Esophagus mucosa (tissue), 1 donor: Measurements from ENCODE around the gene PALD1. TPM values are rescaled to one million over a fixed set of nuclear protein-coding genes. Genes with fewer than 3 reads are reported as not detected.
A peak's percentile ranks its signal among the peaks of the same experiment; 100 is the strongest.
"Not testable (repeated sequence)": the region's sequence is repeated elsewhere in the genome, so short reads cannot be mapped to it uniquely, and the experiment has no call there.

Experiments used
- ATAC-seq: fragments of 200-7000 bp; cut with Tn5 transposase; one replicate; pipeline ENCODE4 v1.9.1; 2020
- total RNA-seq: library from RNA; stranded (reverse); gene quantifications from one replicate; pipeline ENCODE4 v1.2.4, GENCODE V29; 2023
- donor health status: DM: yes; HTN: yes; CAD: no.

PALD1 gene
- total RNA-seq, 1 donor from 2014 or later = 4.6 TPM

DNA sequence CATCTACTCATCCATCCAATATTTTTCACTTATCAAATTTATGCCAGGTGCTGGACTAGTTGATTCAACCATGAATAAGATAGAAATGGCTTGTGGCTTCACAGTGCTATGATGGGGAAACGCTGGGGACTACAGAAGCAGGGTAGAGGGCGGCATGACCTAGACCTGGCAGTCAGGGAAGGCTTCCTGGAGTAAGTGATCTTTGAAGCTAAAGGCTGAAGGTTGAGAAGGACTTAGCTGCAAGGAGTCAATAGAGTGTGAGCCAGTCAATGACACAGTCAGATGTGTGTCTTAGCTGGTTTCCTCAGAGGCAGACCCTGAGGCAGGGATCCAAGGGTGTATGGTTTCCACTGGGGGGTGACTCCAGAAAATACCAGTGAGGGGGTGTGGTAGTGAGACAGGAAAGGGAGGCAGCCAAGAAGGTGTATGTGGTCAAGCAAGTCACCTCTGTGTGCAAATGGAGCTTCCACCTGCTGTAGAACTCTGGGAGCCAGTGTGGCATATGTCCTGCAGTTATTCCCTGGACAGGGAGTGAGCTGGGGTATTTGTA, 113.7 kb downstream of the PALD1 start:
- ATAC-seq = no peak

DNA sequence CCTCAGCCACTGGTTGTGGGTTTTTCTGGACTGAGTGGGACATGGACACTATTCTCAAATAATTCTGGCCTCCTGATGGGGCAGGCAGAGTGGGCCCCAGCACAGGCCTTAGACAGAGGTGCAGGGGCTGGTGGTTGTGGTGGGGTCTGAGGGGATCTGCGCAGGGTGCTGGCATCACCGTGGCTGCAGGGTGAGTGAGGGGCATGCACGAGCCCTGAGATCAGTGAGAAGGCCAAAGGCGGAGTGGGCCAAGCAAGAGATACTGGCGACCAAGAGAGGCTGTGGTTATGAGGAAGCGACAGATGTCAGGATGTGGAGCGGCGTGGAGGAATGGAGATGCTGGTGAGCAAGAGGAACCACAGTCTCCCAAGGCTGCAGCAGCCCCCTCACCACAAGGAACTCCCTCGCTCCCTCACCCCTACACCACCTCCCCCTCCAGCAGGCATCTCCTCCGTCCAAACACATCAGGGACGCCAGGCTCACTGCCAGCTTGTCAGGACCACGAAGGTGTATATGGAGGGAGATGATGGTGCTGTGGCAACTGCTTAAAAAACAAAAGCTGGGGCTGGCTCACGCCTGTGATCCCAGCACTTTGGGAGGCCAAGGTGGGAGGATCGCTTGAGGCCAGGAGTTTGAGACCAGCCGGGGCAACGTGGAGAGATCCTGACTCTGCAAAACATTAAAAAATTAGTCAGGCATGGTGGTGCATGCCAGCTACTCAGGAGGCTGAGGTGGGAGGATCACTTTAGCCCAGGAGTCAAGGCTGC, 114.4 kb downstream of the PALD1 start:
- ATAC-seq = no peak

DNA sequence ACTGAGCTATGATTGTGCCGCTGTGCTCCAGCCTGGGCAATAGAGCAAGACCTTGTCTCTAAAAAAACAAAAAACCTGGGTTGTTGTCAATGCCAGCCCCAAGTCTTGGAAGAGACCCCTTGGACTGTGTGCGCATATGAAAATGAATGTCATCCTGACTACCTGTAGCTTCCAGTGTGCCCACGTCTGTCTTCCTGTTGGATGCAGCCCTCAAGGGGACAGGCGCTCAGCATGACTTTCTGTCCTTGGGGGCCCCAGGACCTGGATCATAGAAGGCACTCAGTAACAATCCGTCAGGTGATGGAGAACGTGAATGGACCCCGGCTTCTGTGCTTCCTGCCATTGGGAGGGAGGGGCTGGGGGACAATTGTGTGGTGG, 114.9 kb downstream of the PALD1 start:
- no peak for ATAC-seq

DNA sequence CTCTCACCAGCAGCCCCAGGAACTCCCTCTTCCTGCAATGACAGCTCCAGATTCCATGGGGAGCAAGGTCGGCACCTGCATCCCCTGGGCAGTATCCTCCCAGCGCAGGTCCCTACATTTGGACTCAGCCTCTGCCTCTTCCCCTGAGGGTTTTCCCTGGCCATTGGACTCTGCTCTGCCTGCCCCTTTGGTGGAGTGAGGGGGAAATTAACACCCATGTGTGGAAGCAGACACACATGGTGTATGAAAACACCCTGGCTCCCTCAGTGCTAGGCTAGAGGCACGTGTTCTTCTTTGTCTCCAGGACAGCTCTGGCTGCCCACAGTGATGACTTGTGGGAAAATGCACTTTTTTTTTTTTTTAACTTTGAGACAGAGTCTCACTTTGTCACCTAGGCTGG, 115.6 kb downstream of the PALD1 start:
- ATAC-seq = no peak

DNA sequence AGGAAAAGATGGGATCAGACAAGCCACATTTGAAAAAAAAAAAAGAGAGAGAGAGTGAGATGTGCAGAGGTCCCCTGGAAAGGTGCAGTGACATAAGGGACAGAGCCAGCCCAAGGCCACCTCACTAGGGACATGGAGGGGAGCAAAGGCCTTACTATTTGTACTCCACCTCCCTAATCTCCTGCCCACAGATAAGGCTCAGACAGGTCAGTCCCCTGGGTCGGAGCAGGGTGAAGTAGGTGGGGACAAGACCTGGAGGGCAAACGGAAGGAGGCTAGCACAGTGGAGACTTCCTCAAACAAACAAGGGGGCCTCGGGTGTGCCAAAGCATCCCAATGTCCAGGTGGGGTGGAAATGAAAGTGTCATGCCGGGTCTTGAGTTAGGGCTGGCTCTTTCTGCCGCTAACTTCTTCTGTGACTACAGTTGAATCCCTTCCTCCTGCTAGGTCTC, 117.0 kb downstream of the PALD1 start:
- no peak for ATAC-seq

DNA sequence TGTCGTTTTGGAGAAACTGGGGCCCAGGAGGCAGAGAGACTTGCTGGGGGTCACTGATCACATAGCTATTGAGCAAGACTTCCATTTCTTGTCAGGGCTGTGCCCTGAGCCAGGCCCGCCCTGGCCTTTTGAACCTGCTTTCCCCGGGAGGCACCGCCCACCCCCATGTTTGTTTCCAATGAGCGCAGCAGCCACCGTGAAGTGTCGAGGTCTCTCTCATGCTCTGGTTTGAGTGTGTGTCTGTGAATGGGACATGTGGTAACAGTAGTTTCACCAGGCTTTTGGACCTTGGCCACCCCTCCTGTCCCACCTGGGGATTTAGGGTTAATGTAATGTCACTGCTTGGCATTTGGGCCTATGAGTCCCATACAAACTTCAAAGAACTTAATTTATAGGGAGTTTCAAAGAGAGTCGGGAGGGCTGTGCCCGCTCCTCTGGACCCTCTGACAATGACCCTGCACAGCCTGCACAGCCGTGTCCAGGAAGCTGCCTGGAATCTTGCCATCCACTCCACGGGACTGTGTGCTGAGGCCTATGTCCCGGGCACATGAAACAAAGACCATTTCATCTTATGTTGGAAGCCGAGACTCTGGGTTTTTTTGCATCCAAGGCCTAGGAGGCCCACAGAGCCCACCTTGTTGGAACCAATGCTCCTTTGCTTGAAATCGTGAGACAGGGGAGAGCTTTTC, 117.7 kb downstream of the PALD1 start:
- no peak for ATAC-seq

DNA sequence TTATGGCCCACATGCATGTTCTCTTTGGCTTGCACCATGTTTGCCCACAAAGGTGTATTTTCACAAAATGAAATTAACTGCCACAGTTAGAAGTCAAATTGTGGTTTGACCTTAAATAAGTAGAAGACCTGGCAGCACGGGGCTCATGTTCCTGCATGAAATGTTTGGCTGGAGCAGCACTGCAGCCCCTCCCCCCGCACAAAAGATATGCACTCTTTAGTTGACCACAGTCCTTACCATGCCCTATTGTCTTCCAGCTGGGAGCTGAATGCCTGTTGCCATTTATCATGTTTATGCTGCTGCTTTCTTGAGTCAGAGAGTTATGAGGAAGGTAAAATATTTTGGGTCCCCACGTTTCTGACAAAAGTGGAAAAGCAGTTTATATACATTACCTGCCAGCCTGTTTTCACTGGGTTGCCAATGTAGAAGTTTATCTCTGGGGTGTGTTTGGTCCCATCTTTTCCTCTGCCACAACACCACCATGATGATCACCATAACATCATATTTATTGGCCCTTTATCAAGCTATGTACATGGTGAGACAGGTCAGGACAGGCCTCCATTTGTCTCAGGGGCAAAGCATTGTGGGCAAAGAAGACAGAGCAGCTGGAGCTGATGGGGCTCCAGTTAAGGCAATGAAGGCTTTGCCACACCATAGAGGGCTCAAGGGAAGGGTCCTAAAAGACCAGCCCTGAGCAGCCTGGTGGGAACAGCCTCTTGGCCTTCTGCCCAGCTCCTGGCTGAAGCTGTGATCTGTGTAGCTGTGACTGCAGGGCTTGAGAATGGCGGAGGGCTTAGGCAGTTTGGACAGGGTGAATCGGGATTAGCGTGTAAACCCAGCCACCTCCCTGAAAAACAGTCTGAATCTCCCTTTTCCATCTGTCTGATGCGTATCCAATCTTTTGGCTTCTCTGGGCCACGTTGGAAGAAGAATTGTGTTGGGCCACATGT, 118.6 kb downstream of the PALD1 start:
- no peak for ATAC-seq

DNA sequence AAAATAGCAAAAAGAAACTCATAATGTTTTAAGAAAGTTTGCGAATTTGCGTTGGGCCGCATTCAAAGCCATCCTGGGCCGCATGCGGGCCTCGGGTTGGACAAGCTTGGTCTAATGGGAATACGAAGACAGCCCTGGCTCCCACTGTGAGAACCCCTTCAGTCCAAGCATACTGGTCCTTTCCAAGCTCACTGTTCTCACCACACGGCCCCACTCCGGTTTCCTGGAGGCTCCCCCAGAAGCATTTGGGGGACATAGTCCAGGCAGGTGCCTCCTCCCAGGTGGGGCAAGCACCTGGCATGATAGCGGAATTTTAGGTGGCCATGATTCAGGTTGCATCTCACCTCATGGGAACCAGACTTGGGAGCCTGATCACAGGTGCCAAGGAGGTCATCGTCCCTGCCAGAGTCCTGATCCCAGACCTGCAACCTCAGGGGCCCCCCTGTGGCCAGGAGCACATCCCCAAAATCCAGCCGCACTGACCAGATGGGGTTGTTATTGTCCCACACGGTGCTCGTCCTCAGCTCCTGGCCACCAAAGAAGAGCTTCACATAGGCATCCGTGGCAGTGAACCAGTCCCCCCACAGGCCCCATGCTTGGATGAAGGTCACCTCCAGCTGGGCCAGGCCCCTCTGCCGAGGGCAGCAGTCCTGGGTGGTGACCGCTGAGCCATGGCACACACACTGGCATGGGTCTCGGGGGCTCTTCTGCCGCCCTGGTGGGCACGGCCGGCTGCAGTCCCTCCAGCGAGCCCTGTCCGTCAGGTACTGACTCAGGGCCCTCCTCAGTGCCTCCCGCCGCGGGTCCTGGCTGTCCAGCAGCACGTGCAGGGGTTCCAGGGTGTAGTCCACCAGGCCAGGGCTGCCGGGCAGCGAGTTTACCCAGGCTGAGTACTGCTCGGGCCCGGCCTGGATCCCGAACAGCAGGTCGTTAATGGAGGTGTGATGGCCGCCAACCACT, 119.6 kb downstream of the PALD1 start:
- ATAC-seq = no peak

DNA sequence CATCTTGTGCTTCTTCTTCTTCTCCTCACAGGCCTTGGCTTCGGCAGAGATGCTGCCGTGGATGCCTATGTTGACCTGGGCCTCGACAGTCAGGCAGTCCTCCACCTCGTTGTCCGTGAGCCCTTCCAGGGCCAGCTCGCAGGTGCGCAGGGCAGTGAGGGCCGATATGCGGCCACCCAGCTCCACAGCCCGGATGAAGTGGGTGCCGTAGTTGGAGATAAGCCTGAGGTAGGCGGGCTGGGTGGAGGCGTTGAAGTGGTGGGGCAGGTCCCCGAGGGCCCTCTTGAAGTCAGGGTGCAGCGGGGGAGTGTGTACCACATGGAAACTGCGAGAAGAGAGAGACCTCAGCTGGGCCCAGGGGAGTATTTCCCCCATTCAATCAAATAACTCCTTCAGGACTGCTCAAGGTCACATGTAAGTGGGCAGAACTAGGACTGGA, 120.3 kb downstream of the PALD1 start:
- no peak for ATAC-seq

DNA sequence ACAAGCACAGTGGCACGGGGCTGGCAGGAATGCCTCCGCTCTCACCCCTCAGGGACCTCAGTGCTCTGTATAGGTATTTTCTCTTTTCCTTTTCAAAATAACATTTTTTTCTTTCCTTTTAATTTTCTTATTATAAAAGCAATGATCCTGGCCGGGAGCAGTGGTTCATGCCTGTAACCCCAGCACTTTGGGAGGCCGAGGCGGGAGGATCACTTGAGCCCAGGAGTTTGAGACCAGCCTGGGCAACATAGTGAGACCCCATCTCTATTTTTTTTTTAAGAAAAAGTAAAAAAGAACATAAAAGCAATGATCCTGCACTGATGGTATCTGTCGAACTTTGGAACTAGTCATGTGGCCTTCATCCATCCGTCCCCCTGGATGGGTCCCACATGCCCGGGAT, 120.8 kb downstream of the PALD1 start:
- no peak for ATAC-seq

DNA sequence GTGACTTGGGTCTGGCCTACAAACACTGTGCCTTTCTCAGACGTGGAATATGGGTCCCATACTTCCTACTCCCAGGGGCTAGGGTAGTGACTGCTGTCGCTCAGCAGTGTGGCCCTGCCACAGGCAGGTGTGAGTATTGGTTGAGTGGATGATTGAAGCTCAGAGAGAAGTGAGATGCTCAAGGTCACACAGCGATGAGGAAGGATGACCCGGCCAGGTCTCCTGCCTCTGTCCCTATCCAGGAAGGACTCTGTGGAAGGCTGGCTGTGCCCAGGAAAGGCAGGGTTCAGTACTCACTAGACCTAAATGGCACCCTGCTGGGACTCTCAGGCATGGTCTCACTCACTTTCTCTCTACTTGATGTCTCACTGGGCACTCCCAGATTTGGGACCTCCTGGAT, 121.2 kb downstream of the PALD1 start:
- ATAC-seq = no peak

DNA sequence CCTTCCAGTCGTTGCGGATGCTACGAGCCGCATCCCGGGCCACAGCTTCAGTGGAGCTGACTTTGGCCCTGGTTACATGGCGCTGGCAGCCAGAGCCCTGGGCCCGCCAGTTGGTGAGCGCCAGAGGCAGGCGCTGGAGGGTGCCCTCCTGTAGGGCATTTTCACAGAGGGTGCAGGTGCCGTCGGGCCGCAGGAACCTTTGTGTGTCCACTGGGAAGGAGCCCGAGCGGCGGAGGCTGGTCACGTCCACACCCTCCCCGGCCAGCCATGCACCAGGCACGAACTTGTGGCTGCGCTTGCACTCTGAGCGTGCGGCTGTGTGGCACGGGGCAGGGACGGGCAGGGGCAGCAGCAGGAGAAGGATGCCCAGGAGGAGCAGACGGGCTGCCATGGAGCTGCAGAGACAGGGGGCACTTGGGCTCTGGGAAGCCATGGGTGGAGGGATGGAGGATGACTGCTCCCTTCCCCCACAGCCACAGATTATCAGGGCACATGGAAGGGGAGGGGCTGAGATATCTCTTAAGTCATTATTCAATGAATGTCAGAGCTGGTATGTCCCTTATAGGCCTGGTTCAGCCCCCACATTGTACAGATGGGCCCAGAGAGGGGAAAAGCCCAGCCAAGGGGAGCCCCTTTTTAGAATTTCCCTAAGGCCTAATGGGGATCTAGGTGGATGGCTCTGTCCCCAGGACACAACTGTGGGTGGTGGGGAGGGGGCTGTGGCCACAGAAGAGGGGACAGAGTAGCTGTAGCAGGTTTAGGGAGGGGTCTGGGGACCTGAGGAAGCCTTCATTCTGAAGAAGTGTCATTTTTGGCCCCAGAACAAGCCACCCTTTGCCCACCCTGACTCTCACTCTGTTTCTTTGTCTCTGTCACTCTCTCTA, 122.2 kb downstream of the PALD1 start:
- no peak for ATAC-seq

DNA sequence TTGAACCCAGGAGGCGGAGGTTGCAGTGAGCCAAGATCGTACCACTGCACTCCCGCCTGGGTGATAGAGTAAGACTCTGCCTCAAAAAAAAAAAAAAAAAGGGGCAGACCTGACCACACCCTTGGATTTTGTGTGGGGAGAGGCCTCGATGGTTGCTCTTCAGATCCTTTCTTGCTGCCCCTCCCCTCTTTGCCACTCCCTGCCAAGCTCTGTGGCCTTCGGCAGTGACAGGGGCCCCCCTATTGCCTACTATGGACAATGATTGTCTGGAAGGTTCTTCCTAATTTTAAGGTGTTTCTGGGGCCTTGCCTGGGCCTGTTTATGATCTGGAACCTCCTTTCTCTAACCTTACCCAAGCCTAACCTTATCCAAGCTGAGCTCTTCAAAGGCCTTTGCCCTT, 123.2 kb downstream of the PALD1 start:
- ATAC-seq = peak; percentile 7

DNA sequence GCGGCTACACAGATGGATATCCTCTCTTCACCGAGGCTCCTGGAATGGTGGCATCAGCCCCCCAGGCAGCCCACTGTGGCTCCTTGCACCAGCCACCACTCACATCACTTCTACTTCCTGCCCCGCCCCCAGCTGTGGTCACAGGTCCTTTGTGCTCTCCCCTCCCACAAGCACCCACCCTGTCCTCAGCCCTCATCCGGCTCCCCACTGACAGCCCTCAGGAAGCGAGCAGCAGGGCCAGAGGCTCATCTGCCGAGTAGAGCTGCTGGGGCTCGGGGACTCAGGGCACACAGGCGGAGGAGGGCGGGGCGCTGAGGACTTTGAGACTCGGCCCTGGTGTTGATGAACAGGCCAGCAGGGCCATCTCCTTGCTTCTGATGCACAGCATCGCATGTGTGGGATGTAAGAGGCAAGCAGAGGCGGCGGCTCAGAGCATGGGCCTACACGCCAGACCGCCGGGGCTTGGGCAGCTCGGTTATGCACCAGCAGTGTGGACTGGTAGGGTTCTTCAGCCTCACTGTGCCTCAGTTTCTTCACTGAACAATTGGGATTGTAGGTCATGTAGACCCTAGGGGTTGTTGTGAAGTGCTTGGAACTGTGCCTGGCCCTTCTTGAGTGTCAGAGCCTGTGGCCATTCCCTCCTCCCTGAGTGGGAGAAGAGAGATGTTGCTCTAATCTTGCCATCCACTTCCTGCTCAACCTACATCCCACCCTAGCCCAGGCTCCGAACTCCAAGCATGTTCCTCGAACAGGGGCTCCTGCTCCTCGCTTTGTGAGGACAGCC, 124.3 kb downstream of the PALD1 start, which contains the start of gene PRF1:
Gene PRF1 (minus strand): TSS at position 77 of the 784 bp plus-strand sequence. CDS start 1,839 bp downstream, outside the sequence.
- ATAC-seq = peak; percentile 29

DNA sequence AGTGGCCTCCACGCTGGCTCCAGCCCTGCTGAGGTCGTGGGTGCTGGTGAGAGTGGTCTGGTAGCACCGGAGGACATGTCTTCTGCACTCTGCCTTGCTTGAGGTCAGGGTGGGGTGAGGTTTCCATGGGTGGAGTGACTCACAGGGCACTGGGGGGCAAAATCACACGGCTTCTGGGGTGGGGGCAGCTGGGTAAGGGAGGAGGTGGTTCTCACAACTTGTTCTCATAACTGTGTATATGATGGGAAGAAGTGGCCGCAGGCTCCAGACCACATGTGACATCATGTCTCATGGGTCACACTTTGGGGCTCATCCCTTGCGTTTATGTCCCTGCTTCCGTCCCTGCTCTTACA, 124.9 kb downstream of the PALD1 start:
- ATAC-seq = no peak

DNA sequence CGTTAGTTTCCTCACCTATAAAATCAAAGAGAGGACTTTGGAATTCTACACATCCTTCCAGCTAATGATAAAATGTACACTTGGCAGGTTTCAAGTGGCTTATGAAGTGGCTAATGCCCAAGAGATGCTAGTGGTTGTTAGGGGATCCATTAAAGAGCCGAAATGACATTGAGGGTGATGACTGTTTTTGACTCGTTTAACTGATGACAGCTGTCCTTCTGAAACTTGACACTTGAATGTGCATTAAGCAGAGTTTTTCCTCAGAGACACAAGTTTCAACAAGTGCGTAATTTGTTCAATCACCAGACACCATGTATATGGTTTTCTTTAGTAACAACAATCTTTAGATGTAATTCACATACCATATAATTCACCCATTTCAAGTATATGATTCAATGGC, 125.5 kb downstream of the PALD1 start:
- no peak for ATAC-seq

DNA sequence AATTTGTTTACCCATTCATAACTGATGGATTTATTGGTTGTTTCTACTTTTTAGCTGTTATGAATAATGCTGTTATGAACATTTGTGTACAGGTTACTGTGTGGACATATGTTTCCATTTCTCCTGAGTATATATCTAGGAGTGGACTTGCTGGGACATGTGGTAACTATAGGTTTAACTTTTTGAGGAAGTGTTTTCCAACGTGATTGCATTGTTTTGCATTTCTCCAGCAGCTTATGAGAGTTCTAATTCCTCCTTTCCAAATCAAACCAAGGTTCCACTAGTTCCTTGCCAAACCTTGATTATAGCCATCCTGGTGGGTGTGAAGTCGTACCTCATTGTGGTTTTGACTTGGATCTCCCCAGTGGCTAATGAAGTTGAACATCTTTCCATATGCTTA, 126.6 kb downstream of the PALD1 start:
- ATAC-seq = no peak

DNA sequence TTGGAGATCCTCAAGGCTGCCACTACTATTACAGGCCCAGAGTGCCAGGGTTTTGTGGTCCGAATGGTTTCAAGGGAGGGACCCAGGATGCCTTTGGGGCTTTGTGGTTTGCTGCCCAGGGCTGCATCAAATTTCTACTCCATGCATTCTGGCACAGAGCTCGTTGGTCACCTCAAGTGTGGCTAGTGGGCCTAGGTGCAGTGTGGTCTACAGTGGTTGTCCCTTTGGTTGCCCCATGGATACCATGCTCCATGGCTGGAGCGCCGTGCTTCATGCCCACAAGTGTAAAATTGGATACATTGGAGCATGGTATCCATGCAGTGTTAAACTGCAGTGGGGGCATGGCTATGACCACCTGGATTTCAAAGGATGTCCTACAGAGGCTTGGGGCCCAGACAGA, 129.4 kb downstream of the PALD1 start:
- no peak for ATAC-seq

DNA sequence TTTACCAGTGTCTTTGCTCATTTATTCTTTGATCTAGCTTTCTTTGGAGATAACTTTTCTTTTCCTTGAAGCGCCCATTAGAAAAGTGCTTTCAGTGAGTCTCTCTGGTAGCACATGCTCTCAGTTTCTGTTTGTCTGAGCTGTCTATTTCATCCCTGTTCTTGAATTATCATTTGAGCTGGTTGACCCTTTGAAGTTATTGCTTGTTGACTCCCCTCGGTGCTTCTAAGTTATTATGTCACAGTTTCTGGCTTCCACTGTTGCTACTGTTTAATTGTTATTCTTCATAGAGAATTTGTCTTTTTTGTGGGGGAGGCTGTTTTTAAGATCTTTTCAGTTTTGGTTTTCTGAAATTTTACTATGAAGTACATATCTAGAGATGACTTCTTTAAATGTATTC, 135.4 kb downstream of the PALD1 start:
- ATAC-seq = no peak

DNA sequence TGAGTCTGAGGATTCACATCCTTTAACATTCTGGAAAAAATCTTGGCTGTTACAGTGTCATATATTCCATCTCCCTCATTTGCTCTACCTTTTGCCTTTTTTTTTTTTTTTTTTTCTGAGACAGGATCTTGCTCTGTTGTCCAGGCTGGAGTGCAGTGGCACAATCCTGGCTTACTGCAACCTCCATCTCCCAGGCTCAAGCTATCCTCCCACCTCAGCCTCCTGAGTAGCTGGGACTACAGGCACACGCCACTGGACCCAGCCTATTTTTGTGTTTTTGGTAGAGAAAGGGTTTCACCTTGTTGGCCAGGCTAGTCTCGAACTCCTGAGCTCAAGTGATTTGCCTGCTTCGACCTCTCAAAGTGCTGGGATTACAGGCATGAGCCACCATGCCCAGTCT, 135.8 kb downstream of the PALD1 start:
- ATAC-seq = not testable (repeated sequence)
